ENCODE measurements around the gene TMEM255B. TPM values are rescaled to one million over a fixed set of nuclear protein-coding genes. Genes with fewer than 3 reads are reported as not detected.

Gene TMEM255B
- total RNA-seq, 1 experiment from 2014 or later: not detected

GRCh38 chr13:113736258-113736731 lies 22.7 kb upstream of the TMEM255B start:
- H3K9me3 Mint-ChIP-seq (ENCODE audit: low read depth, unreplicated experiment): no peaks in the 10 kb centered on the region
- intact Hi-C loops (cut with micrococcal nuclease; ENCODE audit: unreplicated experiment): no loop called here
- no peaks in the 10 kb centered on the region for H3K4me1 Mint-ChIP-seq (ENCODE audit: low read depth, unreplicated experiment)
- BruUV-seq (replicated peaks): no TSS peak
- H3K36me3 Mint-ChIP-seq (ENCODE audit: insufficient read depth, unreplicated experiment): no peaks in the 10 kb centered on the region
- TF ChIP-seq, protein P1, sequence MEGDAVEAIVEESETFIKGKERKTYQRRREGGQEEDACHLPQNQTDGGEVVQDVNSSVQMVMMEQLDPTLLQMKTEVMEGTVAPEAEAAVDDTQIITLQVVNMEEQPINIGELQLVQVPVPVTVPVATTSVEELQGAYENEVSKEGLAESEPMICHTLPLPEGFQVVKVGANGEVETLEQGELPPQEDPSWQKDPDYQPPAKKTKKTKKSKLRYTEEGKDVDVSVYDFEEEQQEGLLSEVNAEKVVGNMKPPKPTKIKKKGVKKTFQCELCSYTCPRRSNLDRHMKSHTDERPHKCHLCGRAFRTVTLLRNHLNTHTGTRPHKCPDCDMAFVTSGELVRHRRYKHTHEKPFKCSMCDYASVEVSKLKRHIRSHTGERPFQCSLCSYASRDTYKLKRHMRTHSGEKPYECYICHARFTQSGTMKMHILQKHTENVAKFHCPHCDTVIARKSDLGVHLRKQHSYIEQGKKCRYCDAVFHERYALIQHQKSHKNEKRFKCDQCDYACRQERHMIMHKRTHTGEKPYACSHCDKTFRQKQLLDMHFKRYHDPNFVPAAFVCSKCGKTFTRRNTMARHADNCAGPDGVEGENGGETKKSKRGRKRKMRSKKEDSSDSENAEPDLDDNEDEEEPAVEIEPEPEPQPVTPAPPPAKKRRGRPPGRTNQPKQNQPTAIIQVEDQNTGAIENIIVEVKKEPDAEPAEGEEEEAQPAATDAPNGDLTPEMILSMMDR (IDR thresholded peaks at IDR 0.05; ENCODE audit: unreplicated experiment): no peak
- no peaks in the 10 kb centered on the region for H3K27me3 Mint-ChIP-seq (ENCODE audit: unreplicated experiment)
- H3K4me3 Mint-ChIP-seq (ENCODE audit: low read depth, unreplicated experiment): no peak overlapping the region
- CTCF ChIA-PET: no interaction called here
- H3K27ac Mint-ChIP-seq (ENCODE audit: unreplicated experiment): no peak overlapping the region
- no peak for DNase-seq

DNA sequence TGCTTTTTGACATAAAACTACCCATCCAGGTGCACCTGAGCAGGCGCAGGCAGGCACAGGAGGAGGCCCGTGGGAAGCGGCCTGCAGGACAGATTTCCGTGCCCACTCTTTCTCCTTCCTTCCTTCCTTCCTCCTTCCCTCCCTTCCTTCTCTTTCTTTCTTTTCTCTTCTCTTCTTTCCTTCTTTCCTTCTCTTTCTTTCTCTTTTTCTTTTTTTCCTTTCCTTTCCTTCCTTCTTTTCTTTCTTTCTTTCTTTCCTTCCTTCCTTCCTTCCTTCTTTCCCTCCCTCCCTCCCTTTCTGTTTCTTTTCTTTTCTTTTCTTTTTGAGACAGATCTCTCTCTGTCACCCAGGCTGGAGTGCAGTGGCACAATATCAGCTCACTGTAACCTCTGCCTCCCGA lies 21.2 kb upstream of the TMEM255B start:
- Mint-ChIP-seq H3K9me3 (ENCODE audit: low read depth, unreplicated experiment) (no peaks in the 10 kb centered on the region), H3K4me1 (ENCODE audit: low read depth, unreplicated experiment) (no peaks in the 10 kb centered on the region), H3K36me3 (ENCODE audit: insufficient read depth, unreplicated experiment) (no peaks in the 10 kb centered on the region), H3K4me3 (ENCODE audit: low read depth, unreplicated experiment) (no peak overlapping the region), H3K27me3 (ENCODE audit: unreplicated experiment) (no peaks in the 10 kb centered on the region), H3K27ac (ENCODE audit: unreplicated experiment) (no peak overlapping the region)
- DNase-seq: no peak
- TF ChIP-seq, protein P1 (IDR thresholded peaks at IDR 0.05; ENCODE audit: unreplicated experiment): no peak
- CTCF ChIA-PET: no interaction called here
- intact Hi-C loops (cut with micrococcal nuclease; ENCODE audit: unreplicated experiment): no loop called here
- no TSS peak for BruUV-seq (replicated peaks)

DNA sequence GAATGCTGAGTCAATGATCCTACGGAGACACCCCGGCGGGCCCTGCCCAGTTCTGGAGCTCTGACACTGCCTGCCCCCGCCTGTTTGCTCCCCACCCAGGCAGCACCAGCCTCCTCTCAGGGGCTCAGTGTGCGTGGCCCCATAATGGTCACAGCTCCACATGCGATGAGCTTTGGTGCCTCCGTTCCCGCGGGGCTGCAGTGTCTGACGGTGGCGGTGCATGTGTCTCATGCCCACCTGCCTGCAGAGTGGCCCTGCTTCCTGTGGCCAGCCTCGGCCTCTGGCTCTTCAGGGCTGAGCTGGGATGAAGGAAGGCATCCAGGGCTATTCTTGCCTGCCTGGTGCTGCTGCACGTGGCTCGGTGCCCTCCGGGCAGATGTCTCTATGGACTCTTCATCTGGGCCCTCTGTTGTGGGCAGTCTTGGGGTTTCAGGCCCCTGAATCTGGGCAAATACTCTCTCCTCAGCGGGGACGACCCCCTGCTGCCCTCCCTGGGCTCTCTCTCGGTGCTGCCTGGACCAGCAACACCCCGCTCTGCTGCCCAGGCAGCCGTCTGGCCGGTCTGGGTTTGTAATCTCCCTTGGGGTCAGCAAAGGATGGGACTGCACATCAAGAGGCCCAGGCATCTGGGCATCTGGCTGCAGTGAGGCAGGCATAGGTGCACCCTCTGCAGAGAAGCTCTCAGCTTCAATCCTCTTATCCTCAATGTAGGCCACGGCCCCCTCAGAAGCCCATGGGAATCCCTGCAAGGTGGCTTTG lies 19.3 kb upstream of the TMEM255B start:
- no TSS peak for BruUV-seq (replicated peaks)
- Mint-ChIP-seq H3K4me3 (ENCODE audit: low read depth, unreplicated experiment) (no peak overlapping the region), H3K4me1 (ENCODE audit: low read depth, unreplicated experiment) (no peaks in the 10 kb centered on the region), H3K36me3 (ENCODE audit: insufficient read depth, unreplicated experiment) (no peaks in the 10 kb centered on the region), H3K9me3 (ENCODE audit: low read depth, unreplicated experiment) (no peaks in the 10 kb centered on the region), H3K27me3 (ENCODE audit: unreplicated experiment) (no peaks in the 10 kb centered on the region), H3K27ac (ENCODE audit: unreplicated experiment) (no peak overlapping the region)
- CTCF ChIA-PET: no interaction called here
- TF ChIP-seq, protein P1 (IDR thresholded peaks at IDR 0.05; ENCODE audit: unreplicated experiment): no peak
- no peak for DNase-seq
- intact Hi-C loops (cut with micrococcal nuclease; ENCODE audit: unreplicated experiment): no loop called here

GRCh38 chr13:113740286-113740556 lies 18.8 kb upstream of the TMEM255B start:
- Mint-ChIP-seq H3K9me3 (ENCODE audit: low read depth, unreplicated experiment) (no peaks in the 10 kb centered on the region), H3K36me3 (ENCODE audit: insufficient read depth, unreplicated experiment) (no peaks in the 10 kb centered on the region), H3K27ac (ENCODE audit: unreplicated experiment) (no peak overlapping the region), H3K27me3 (ENCODE audit: unreplicated experiment) (no peaks in the 10 kb centered on the region), H3K4me1 (ENCODE audit: low read depth, unreplicated experiment) (no peaks in the 10 kb centered on the region), H3K4me3 (ENCODE audit: low read depth, unreplicated experiment) (no peak overlapping the region)
- intact Hi-C loops (cut with micrococcal nuclease; ENCODE audit: unreplicated experiment): no loop called here
- DNase-seq: no peak
- BruUV-seq (replicated peaks): no TSS peak
- TF ChIP-seq, protein P1 (IDR thresholded peaks at IDR 0.05; ENCODE audit: unreplicated experiment): no peak
- CTCF ChIA-PET: no interaction called here
